Upper lobe of left lung (tissue), 4 donors: ENCODE results near the gene EVA1A.

Experiments used
- POLR2A ChIP-seq, 4 donors: fragments of 450-650 bp; IDR thresholded peaks; one replicate each; pipeline ENCODE4 v1.5.1; 2016 to 2017; ENCODE audit warnings: antibody characterized with exemption in 4 of 4, mild to moderate bottlenecking in 2 of 4
- POLR2AphosphoS5 ChIP-seq, 2 donors: sonication (generic); formaldehyde crosslinking; IDR thresholded peaks; one replicate each; pipeline ENCODE4 v1.5.1; 2017; ENCODE audit warnings: antibody characterized with exemption in 2 of 2
- TF ChIP-seq, protein P1 (sequence below), 6 experiments: fragments of 450-650 bp in 4 of 6; fragments of 200-600 bp in 2 of 6; sonication (generic) in 2 of 6; IDR thresholded peaks; one replicate each; pipeline ENCODE4 v1.5.1; 2016 to 2019; ENCODE audit warnings: antibody characterized with exemption in 6 of 6

DNA sequence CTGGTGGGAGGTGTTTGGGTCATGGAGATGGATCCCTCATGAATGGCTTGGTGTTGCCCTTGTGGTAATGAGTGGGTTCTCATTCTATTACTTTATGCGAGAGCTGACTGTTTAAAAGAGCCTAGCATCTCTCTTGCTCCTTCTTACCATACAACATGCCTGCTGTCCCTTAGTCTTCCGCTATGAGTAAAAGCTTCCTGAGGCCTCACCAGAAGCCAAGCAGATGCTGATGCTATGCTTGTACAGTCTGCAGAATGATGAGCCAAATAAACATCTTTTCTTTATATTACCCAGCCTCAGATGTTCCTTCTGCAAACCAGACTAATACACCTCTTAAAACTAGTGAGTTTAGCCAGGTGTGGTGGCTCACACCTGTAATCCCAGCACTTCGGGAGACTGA, 23.1 kb downstream of the EVA1A start:
- TF ChIP-seq, protein P1, sequence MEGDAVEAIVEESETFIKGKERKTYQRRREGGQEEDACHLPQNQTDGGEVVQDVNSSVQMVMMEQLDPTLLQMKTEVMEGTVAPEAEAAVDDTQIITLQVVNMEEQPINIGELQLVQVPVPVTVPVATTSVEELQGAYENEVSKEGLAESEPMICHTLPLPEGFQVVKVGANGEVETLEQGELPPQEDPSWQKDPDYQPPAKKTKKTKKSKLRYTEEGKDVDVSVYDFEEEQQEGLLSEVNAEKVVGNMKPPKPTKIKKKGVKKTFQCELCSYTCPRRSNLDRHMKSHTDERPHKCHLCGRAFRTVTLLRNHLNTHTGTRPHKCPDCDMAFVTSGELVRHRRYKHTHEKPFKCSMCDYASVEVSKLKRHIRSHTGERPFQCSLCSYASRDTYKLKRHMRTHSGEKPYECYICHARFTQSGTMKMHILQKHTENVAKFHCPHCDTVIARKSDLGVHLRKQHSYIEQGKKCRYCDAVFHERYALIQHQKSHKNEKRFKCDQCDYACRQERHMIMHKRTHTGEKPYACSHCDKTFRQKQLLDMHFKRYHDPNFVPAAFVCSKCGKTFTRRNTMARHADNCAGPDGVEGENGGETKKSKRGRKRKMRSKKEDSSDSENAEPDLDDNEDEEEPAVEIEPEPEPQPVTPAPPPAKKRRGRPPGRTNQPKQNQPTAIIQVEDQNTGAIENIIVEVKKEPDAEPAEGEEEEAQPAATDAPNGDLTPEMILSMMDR (IDR thresholded peaks at IDR 0.05): no peak
- TF ChIP-seq POLR2A (IDR thresholded peaks at IDR 0.05): no peak
- TF ChIP-seq POLR2AphosphoS5 (IDR thresholded peaks at IDR 0.05): no peak
